Measurements from ENCODE around the gene KLF11. TPM values are rescaled to one million over a fixed set of nuclear protein-coding genes. Genes with fewer than 3 reads are reported as not detected.
A peak's percentile ranks its signal among the peaks of the same experiment; 100 is the strongest.

KLF11 gene
- total and polyA plus RNA-seq, 8 donors, result 4.1 to 21.6 (median 12.0) TPM

DNA sequence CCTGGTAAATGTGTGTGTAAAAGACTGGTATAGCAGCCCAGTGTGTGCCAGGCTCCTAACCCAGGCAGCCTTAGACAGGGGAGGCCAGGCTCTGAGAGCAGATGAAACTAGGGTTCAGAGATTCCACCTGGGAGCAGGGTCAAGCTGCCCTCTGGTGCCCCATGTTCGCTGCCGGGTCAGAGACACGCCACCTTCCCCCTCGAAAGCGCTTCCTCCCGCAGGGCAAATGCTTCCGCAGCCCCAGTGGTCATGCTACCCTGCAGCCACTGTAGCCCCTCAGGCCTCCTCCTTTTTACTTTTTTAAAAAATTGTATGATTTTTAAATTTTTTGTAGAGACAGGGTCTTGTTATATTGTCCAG is 10.6 kb upstream of the KLF11 start:
- no peaks in the 10 kb centered on the region for H3K36me3 ChIP-seq
- DNase-seq, result no peak
- H3K27ac ChIP-seq, result no peak overlapping the region
- no peaks in the 10 kb centered on the region for H3K27me3 ChIP-seq
- 94 to 97% (median 95%) methylated on average over 7 of the region's 7 CpGs for WGBS, 5 donors
- H3K4me3 ChIP-seq, result no peak overlapping the region
- H3K9me3 ChIP-seq, result no peaks in the 10 kb centered on the region
- TF ChIP-seq, protein P1, sequence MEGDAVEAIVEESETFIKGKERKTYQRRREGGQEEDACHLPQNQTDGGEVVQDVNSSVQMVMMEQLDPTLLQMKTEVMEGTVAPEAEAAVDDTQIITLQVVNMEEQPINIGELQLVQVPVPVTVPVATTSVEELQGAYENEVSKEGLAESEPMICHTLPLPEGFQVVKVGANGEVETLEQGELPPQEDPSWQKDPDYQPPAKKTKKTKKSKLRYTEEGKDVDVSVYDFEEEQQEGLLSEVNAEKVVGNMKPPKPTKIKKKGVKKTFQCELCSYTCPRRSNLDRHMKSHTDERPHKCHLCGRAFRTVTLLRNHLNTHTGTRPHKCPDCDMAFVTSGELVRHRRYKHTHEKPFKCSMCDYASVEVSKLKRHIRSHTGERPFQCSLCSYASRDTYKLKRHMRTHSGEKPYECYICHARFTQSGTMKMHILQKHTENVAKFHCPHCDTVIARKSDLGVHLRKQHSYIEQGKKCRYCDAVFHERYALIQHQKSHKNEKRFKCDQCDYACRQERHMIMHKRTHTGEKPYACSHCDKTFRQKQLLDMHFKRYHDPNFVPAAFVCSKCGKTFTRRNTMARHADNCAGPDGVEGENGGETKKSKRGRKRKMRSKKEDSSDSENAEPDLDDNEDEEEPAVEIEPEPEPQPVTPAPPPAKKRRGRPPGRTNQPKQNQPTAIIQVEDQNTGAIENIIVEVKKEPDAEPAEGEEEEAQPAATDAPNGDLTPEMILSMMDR (IDR thresholded peaks at IDR 0.05), result no peak
- no peak for TF ChIP-seq POLR2A (IDR thresholded peaks at IDR 0.05)
- no peak for TF ChIP-seq EP300 (IDR thresholded peaks at IDR 0.05)
- no peak for TF ChIP-seq POLR2AphosphoS5 (IDR thresholded peaks at IDR 0.05)
- intact Hi-C loops (cut with DNase I; ENCODE audit: low total_unique reads), result no loop called here
- peaks cover 20 to 53% (median 41%) of the 10 kb centered on the region in 4 donors for H3K4me1 ChIP-seq

DNA sequence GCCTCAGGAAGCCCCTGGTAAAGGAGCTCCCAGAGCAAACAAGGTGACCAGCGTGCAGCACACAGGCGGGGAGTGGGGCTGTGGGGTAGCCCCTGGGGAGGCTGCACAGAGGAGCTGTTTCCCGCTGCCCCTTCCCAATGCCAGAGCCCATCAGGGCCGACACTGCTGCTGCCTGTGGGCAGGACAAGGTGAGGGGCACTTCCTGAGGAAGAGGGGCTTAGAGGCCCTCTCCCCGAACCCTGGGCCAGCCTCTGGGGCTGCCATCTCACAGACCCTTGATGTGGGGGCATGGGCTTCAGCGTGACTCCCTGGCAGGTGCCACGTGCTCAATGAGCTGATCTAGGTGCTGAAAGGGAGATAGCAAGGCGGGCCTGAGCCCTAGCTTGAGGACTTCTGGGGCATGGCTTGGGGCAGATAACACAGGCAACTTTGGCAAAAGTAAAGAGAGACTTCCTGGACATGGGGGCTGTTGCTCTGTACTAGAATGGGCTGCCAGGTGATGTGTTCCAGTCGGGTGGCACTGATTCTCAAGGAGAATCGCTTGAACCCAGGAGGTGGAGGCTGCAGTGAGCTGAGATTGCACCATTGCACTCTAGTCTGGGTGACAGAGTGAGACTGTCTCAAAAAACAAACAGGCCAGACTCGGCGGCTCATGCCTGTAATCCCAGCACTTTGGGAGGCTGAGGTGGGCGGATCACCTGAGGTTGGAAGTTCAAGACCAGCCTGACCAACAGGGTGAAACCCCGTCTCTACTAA is 9.9 kb upstream of the KLF11 start:
- peaks cover 20 to 56% (median 48%) of the 10 kb centered on the region in 4 donors for H3K4me1 ChIP-seq
- no peak for DNase-seq
- 69 to 80% (median 74%) methylated on average over 10 to 14 of the region's 14 CpGs for WGBS, 5 donors
- TF ChIP-seq POLR2A (IDR thresholded peaks at IDR 0.05), result no peak
- no peak for TF ChIP-seq EP300 (IDR thresholded peaks at IDR 0.05)
- TF ChIP-seq, protein P1 (IDR thresholded peaks at IDR 0.05), result no peak
- TF ChIP-seq POLR2AphosphoS5 (IDR thresholded peaks at IDR 0.05), result no peak
- H3K27ac ChIP-seq, result no peak overlapping the region
- H3K9me3 ChIP-seq, result no peaks in the 10 kb centered on the region
- intact Hi-C loops (cut with DNase I; ENCODE audit: low total_unique reads), result no loop called here
- no peak overlapping the region for H3K4me3 ChIP-seq
- H3K36me3 ChIP-seq, result no peaks in the 10 kb centered on the region
- H3K27me3 ChIP-seq, result no peaks in the 10 kb centered on the region

DNA sequence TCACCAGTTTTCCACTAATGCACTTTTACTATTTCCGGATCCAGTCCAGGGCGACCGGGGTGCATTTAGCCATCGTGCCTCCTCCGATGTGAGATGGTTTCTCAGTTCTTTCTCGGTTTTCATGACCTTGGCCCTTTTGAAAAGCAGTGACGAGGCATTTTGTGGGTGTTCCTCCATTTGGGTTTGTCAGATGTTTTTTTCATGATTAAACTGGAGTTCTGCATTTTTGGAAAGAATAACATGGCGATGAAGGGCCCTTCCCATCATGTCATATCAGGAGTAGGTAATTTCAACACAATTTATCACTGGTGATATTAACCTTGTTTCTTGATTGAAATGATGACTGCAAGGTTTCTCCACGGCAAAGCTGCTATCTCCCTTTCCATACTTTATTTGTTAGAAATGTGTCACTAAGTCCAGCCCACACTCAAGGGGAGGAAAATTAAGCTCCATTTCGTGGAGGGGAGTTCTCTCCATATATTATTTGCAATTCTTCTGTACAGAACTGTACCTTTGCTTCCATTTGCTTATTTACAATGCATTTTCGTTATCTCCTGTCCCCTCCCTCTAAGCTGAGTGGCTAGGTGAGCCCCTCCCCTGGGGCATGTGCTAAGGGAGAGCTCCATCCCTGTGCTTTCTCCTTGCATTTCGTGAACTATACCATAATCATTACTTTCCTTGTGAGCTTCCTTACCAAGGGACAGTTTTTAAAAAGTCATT is 8.9 kb upstream of the KLF11 start:
- Histone ChIP-seq H3K27me3 (no peaks in the 10 kb centered on the region), H3K27ac (no peak overlapping the region), H3K4me1 (peaks cover 20 to 55% (median 44%) of the 10 kb centered on the region in 4 donors), H3K4me3 (no peak overlapping the region), H3K9me3 (no peaks in the 10 kb centered on the region), H3K36me3 (no peaks in the 10 kb centered on the region)
- 69 to 76% (median 72%) methylated on average over 12 of the region's 12 CpGs for WGBS, 5 donors
- no peak for DNase-seq
- no peak for TF ChIP-seq EP300 (IDR thresholded peaks at IDR 0.05)
- no peak for TF ChIP-seq POLR2A (IDR thresholded peaks at IDR 0.05)
- no peak for TF ChIP-seq POLR2AphosphoS5 (IDR thresholded peaks at IDR 0.05)
- TF ChIP-seq, protein P1 (IDR thresholded peaks at IDR 0.05), result no peak
- intact Hi-C loops (cut with DNase I; ENCODE audit: low total_unique reads), result no loop called here

DNA sequence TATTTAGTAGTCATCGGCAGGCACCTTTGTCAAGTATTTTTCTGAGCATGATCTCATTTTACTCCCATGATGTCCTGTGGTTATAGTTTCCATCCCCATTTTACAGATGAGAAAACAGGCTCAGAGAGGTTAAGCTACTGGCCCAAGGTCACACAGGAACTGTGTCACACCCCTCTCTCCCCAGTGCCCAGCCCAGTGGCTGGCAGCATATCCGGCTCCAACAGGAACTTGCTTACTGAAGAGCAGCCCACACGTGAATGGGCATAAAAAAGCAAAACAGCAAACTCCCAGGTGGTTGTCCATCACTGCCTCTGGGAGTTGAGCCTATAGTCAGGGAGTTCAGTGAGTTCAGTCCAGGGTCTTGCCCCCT is 8.3 kb upstream of the KLF11 start:
- intact Hi-C loops (cut with DNase I; ENCODE audit: low total_unique reads), result no loop called here
- H3K4me3 ChIP-seq, result no peak overlapping the region
- no peaks in the 10 kb centered on the region for H3K9me3 ChIP-seq
- H3K27ac ChIP-seq, result peak overlapping the region in 1 of 5 donors; percentile 99
- H3K27me3 ChIP-seq, result no peaks in the 10 kb centered on the region
- peaks cover 20 to 55% (median 44%) of the 10 kb centered on the region in 4 donors for H3K4me1 ChIP-seq
- no peaks in the 10 kb centered on the region for H3K36me3 ChIP-seq
- WGBS, 5 donors, result 45 to 62% (median 53%) methylated on average over 3 of the region's 3 CpGs
- TF ChIP-seq POLR2AphosphoS5 (IDR thresholded peaks at IDR 0.05) (no peak), POLR2A (IDR thresholded peaks at IDR 0.05) (no peak), EP300 (IDR thresholded peaks at IDR 0.05) (no peak)
- TF ChIP-seq, protein P1 (IDR thresholded peaks at IDR 0.05), result no peak
- no peak for DNase-seq

Data from stomach (tissue), 9 donors.